GM19099 (cell line): ENCODE results near the gene TFDP3.

Experiments
- POLR2A ChIP-seq: IDR thresholded peaks from 3 replicates; pipeline ENCODE4 v1.6.1; 2011; ENCODE audit warnings: low read depth; ENCODE audit not compliant: insufficient read length; ENCODE audit errors: extremely low read depth

The TFDP3 gene, protein sequence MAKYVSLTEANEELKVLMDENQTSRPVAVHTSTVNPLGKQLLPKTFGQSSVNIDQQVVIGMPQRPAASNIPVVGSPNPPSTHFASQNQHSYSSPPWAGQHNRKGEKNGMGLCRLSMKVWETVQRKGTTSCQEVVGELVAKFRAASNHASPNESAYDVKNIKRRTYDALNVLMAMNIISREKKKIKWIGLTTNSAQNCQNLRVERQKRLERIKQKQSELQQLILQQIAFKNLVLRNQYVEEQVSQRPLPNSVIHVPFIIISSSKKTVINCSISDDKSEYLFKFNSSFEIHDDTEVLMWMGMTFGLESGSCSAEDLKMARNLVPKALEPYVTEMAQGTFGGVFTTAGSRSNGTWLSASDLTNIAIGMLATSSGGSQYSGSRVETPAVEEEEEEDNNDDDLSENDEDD

DNA sequence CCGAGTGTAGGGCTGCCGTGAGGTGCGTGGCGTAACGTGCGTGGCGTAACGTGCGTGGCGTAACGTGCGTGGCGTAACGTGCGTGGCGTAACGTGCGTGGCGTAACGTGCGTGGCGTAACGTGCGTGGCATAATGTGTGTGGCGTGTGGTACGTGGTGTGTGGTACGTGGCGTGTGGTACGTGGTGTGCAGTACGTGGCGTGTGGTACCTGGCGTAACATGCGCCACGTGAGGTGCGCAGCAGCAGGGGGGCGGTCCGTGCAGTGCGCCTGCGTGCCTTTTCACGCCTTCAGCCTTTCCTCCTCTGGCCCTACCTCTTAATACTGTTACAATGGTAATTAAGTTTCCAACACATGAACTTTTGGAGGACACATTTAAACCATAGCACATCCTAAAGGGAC is at the start of gene TFDP3:
TSS of gene TFDP3 (minus strand) at position 26 of the 400 bp plus-strand sequence. CDS start 95 bp downstream, outside the sequence.
- no peak for TF ChIP-seq POLR2A

DNA sequence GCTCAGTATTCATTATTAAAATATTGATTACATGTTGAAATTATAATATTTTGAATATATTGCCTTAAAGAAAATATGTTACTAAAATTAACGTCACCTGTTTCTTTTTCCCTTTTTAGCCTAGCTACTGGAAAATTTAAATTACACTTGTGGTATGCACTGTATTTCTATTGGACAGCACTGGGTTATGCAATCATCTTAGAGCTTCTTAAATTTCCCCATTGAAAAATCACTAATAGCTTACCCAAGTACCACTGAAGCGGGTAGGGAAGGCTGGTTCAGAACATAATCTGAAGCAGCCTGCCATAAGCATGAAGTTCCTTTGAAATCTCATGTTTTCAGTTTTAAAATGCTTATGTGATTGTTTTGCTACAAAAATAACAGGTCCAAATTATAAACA is 49.5 kb upstream of the TFDP3 start:
- TF ChIP-seq POLR2A, result no peak

- TF ChIP-seq POLR2A, result no peak
Observed at GRCh38 chrX:133265331-133265730, 47.2 kb upstream of the TFDP3 start.

DNA sequence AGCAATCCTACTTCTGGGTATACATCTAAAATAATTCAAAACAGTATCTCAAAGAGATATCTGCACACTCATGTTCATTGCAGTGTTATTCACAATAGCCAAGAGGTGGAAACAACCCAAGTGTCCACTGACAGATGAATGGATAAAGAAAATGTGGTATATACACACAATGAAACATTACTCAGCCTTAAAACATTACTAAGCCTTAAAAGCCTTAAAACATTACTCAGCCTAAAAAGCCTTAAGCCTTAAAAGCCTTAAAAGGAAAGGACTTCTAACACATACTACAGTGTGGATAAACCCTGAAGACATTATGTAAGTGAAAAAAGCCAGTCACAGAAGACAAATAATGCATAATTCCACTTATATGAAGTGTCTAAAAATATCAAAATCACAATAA is 40.3 kb upstream of the TFDP3 start:
- TF ChIP-seq POLR2A, result no peak

DNA sequence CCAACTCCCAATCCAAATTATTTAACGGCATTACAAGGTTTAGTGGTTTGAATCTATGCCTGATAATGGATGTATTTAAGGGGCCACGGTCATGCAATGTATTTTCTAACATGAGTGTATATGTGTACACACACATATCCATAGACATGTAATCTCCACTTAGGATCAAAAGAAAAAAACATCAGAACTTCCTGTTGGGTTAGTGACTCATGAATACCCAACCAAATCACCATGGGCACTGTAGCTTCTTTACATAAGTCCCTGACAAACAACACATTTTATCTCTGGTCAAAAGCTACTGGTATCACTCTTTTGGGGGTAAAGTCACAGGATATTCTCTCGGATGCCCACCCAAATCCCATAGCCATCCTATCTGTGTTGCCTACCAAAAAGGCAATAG is 36.5 kb upstream of the TFDP3 start:
- no peak for TF ChIP-seq POLR2A

DNA sequence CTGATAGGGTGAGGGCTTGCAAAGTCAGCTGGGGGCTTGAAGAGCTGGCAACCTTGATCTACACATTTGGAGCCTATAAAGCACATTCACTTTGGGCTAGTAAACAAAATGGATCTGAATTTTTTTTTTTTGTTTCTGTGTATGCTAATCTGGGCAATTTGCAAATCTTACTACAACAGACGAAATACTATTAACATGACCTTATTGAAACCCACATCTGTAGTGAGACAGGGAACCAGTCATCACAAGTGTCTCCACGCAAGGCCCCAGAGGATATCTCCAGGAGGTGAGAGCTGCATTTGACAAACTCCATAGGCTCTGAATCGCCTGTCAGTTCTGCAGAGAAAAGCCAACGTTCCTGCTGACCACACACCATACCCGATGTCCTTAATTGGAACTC is 33.0 kb upstream of the TFDP3 start:
- no peak for TF ChIP-seq POLR2A

DNA sequence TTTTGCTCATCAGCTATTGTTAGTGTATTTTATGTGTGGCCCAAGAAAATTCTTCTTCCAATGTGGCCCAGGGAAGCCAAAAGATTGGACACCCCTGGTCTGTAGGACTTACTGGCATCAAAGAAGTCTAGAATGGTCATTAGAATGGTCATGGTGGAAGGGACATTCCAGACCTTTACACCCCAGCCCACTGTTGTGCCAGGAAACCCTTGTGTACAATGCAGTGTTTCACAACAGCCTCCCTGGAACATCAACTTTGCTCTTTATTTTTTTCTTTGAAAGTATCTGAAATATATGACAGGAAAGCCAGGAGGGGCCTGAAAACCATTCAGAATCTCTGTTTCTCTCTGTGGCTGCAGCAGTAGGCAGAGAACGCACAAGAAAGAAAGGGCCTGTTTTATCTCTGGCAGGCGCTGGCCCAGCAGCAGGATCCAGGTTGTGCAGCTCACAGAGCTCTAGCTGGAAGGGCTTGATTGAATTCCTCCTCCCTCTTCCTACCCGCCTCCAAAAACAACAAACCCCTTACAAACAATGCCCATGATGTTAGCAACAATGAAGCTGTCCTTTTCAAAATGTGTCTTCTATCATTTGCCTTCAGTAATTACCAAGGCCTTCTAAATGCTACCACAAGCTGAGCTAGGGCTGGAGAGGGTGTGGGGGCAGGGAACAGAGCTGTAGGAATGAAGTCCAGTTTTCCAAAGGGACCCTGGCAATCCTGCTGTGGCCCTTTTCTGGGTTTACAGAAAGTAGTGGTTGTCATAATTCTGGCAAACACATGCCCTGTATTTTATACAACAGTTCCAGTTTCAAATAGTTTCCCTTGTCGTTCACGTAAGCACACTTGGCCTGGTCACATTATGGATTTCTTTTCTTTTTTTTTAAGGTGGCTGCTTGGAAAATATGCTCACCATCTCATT is 32.3 kb upstream of the TFDP3 start:
- TF ChIP-seq POLR2A, result no peak

GRCh38 chrX:133249266-133250058 is 31.3 kb upstream of the TFDP3 start:
- TF ChIP-seq POLR2A, result no peak

GRCh38 chrX:133248177-133248576 is 30.0 kb upstream of the TFDP3 start:
- TF ChIP-seq POLR2A, result no peak

DNA sequence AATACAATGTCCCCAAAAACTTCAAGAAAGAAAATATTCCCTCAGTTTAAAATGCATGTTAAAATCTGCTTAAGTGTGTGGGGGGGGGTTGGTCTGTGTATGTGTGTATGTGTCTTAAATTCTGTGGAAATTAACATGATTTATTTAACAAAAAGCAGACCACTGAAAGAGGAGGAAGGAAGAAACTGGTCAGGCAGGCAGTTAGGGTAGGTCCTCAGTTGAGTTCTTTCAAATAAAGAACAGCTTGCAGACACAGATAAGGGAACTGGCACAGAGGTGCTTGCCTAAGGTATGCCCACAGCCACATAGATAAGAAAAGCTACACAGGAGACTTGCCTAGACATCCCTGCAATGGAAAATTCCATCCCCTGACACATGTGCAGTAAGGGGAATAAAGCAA is 28.8 kb upstream of the TFDP3 start:
- no peak for TF ChIP-seq POLR2A

DNA sequence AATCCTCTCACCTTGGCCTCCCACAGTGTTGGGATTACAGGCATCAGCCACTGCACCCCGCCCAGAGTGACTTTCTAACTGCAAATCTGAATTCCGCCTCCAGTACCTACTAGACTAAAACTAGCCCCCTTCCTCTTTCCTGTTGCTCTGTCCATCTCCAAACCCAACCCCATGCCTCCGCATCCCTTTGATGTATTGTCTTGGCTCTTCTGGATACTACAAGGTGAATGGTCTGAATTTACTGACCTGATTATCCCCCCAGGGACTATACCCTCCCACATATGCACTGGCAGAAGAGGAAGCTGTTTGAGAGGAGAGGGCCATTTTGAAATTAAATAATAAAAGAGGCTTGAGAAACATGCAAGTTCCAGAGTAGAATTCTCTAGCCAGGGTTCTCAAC is 17.7 kb upstream of the TFDP3 start:
- TF ChIP-seq POLR2A, result no peak

- TF ChIP-seq POLR2A, result no peak
Observed at GRCh38 chrX:133232331-133232730, 14.2 kb upstream of the TFDP3 start.

- no peak for TF ChIP-seq POLR2A
Observed at GRCh38 chrX:133229361-133229760, 11.2 kb upstream of the TFDP3 start.

DNA sequence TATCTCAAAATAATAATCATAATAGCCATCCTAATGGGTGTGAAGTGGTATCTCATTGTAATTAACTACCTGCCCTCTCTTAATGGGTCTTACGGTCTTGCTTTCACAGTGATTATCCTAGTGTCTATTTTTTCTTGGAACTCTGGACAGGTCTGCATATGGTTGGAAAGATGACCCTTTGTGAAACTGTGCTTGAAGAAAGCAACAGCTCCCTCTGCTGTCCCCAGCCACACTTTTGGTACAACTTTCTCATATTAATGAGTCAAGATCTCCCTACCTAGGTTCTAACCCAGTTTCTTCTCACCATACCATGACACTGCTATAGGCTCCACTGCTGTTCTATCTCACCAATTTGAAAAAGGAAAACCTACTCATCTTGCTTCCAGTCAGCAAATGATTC is 2.4 kb downstream of the TFDP3 start:
- TF ChIP-seq POLR2A, result no peak

- no peak for TF ChIP-seq POLR2A
Observed at GRCh38 chrX:133215017-133215416, 3.1 kb downstream of the TFDP3 start.
